ENCODE measurements around the gene RANBP3.

RANBP3 gene

GRCh38 chr19:5923356-5923755 lies 54.6 kb downstream of the RANBP3 start:
- no peak for DNase-seq

GRCh38 chr19:5922161-5922545 lies 55.8 kb downstream of the RANBP3 start:
- DNase-seq = no peak

GRCh38 chr19:5921516-5922160 lies 56.3 kb downstream of the RANBP3 start:
- no peak for DNase-seq

- DNase-seq = no peak
Observed at GRCh38 chr19:5918463-5919079, 59.4 kb downstream of the RANBP3 start.

GRCh38 chr19:5917431-5918107 lies 60.4 kb downstream of the RANBP3 start:
- DNase-seq = no peak

- no peak for DNase-seq
Observed at GRCh38 chr19:5916181-5916708, 61.7 kb downstream of the RANBP3 start.

- DNase-seq = no peak
Observed at GRCh38 chr19:5915782-5916165, 62.2 kb downstream of the RANBP3 start.

- DNase-seq = no peak
Observed at GRCh38 chr19:5914946-5915781, 62.8 kb downstream of the RANBP3 start.

GRCh38 chr19:5914358-5914774 lies 63.6 kb downstream of the RANBP3 start:
- DNase-seq = no peak

GRCh38 chr19:5913739-5914357 lies 64.1 kb downstream of the RANBP3 start, which contains the start of gene CAPS:
Gene CAPS (plus strand): TSS chr19:5914254. CDS start chr19:5914407, 153 bp downstream.
- DNase-seq = no peak

GRCh38 chr19:5911366-5911765 lies 66.6 kb downstream of the RANBP3 start:
- DNase-seq = no peak

- no peak for DNase-seq
Observed at GRCh38 chr19:5910638-5910907, 67.4 kb downstream of the RANBP3 start.

- DNase-seq = no peak
Observed at GRCh38 chr19:5908773-5909442, 69.0 kb downstream of the RANBP3 start.

- DNase-seq = no peak
Observed at GRCh38 chr19:5907241-5907640, 70.7 kb downstream of the RANBP3 start.

GRCh38 chr19:5905114-5905778 lies 72.7 kb downstream of the RANBP3 start:
- no peak for DNase-seq

GRCh38 chr19:5904352-5905113 lies 73.4 kb downstream of the RANBP3 start, which contains the start of gene VMAC:
Gene VMAC (plus strand): TSS chr19:5904872. CDS start chr19:5904891, 19 bp downstream.
- peak; percentile 99 to 100 (median 100) for DNase-seq

GRCh38 chr19:5903624-5904351 lies 74.2 kb downstream of the RANBP3 start, which contains the start of gene NDUFA11:
Gene NDUFA11 (minus strand): TSS chr19:5903790. CDS start chr19:5903708, 82 bp downstream.
- DNase-seq = peak; percentile 97 to 99 (median 97)

- DNase-seq = no peak
Observed at GRCh38 chr19:5903056-5903623, 74.8 kb downstream of the RANBP3 start.

GRCh38 chr19:5900976-5901375 lies 77.0 kb downstream of the RANBP3 start:
- no peak for DNase-seq
